ENCODE data around the gene ATP13A3.

Gene ATP13A3

DNA sequence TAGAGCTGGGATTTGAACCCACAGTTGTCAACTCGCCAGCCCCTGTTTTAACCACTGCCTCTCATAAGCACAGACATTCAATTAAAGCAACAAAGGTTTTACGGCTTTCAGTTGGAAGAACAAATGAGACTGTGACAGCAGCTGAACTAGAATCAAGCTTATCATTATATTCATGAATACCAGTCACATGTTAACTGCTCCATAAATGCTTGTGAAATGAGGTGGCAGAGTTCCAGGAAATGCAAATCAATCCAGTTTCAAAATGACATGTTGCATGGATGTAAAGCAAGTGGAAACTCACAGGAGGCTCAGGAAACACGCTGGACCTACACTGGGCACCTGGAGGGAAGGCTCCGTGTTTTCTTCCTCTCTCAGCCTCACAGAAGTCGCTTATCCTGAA, 91.6 kb downstream of the ATP13A3 start:
- Mint-ChIP-seq H3K9me3 (peaks cover 8 to 12% of the 10 kb centered on the region in 2 donors), H3K27ac (peak overlapping the region; percentile 43), H3K4me1 (peaks cover 28 to 39% of the 10 kb centered on the region in 2 donors), H3K27me3 (peaks cover 34 to 70% of the 10 kb centered on the region in 2 donors), H3K4me3 (no peak overlapping the region), H3K36me3 (peaks cover 6 to 9% of the 10 kb centered on the region in 2 donors)
- DNase-seq (no peak), ATAC-seq (replicated peaks) (peak in 1 of 2 donors; percentile 12)

DNA sequence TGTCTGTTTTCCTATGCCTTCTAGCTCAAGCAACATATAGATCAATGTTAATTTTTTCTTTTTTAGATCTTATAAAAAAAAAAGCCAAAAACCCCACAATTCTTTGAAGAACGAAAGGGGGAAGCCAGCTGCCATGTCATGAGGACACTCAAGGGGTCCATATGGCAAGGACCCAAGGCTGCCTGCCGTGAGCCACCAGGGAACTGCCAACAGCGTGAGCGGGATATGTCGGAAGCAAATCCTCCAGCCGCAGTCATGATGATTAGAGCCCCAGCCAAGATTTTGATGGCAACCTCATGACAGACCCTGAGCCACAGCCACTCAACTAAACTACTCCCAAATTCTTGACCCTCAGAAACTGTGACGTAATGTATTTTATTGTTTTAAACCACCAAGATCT, 94.2 kb downstream of the ATP13A3 start:
- no peak overlapping the region for H3K27ac Mint-ChIP-seq
- peaks cover 8 to 15% of the 10 kb centered on the region in 2 donors for H3K9me3 Mint-ChIP-seq
- DNase-seq, result no peak
- ATAC-seq (replicated peaks), result no peak
- peaks cover 6 to 9% of the 10 kb centered on the region in 2 donors for H3K36me3 Mint-ChIP-seq
- peaks cover 24 to 50% of the 10 kb centered on the region in 2 donors for H3K27me3 Mint-ChIP-seq
- H3K4me3 Mint-ChIP-seq, result no peak overlapping the region
- H3K4me1 Mint-ChIP-seq, result peaks cover 15 to 25% of the 10 kb centered on the region in 2 donors

DNA sequence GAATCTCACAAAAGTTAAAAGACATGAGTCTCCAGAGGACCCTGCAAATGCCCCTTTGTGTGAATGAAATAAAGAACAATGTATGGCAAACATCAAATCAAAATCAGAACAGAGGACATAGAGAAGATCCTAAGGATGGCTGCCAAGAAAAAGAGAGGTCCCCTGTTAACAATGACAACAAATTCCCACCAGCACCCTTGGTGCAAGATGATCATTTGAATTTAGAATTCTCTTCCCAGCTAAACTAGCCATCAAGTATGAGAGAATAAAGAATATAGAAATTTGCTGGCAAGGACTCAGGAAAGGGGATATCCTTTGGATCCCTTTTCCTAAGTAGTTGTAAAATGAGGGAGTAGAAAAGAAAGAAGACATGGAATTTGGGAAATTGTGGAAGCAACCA, 96.0 kb downstream of the ATP13A3 start:
- Mint-ChIP-seq H3K36me3 (peaks cover 6 to 9% of the 10 kb centered on the region in 2 donors), H3K9me3 (peaks cover 8 to 15% of the 10 kb centered on the region in 2 donors), H3K27me3 (peaks cover 17 to 38% of the 10 kb centered on the region in 2 donors), H3K4me3 (no peak overlapping the region), H3K27ac (no peak overlapping the region), H3K4me1 (peaks cover 3 to 8% of the 10 kb centered on the region in 2 donors)
- no peak for DNase-seq
- no peak for ATAC-seq (replicated peaks)

DNA sequence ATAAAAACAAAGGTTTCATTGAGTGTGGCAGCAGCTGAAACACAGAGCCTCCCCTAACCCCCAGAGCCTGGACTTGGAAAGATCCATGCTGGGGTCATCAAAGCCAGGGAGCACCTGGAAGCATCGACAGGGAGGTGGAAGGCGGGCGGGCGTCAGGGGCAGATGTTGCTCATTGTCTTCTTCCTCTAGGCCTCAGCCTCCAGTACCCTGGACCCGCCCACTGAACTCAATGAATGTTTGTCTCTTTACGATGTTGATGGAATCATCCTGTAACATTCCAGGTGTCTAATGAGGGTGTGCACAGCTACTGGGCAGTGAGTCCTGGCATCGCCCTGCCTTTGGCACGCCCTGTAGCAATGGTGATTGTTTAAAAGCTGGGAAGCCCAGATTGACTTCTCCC, 97.5 kb downstream of the ATP13A3 start:
- ATAC-seq (replicated peaks), result no peak
- Mint-ChIP-seq H3K36me3 (peaks cover 6 to 9% of the 10 kb centered on the region in 2 donors), H3K9me3 (peaks cover 8 to 15% of the 10 kb centered on the region in 2 donors), H3K27me3 (peaks cover 13 to 29% of the 10 kb centered on the region in 2 donors), H3K27ac (no peak overlapping the region), H3K4me1 (no peaks in the 10 kb centered on the region), H3K4me3 (no peak overlapping the region)
- no peak for DNase-seq

DNA sequence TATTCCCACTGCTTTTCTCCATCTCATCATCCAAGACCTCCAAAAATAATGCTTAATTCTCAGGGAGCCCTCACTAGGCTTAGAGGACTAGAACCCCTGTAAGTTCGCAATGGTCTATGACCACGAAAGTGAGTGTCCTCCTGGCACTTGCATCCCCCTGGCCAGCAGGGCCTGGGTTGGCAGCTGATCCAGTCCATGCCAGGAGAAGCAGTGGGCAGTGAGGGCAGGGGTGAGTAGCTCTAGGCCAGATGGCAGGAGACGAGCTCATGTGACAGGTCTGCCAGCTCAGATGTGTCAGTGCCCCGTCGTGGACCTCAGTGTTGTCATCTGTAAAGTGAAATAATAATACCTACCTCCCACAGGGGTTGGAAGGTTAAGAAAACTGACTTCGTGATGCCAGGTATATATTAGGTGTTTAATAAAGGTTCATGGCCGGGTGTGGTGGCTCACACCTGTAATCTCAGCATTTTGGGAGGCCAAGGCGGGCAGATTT, 98.8 kb downstream of the ATP13A3 start:
- no peak overlapping the region for H3K4me3 Mint-ChIP-seq
- H3K4me1 Mint-ChIP-seq, result no peaks in the 10 kb centered on the region
- no peak for DNase-seq
- peaks cover 23 to 38% of the 10 kb centered on the region in 2 donors for H3K27me3 Mint-ChIP-seq
- ATAC-seq (replicated peaks), result no peak
- no peak overlapping the region for H3K27ac Mint-ChIP-seq
- H3K36me3 Mint-ChIP-seq, result peaks cover 6 to 9% of the 10 kb centered on the region in 2 donors
- H3K9me3 Mint-ChIP-seq, result peaks cover 8 to 15% of the 10 kb centered on the region in 2 donors

DNA sequence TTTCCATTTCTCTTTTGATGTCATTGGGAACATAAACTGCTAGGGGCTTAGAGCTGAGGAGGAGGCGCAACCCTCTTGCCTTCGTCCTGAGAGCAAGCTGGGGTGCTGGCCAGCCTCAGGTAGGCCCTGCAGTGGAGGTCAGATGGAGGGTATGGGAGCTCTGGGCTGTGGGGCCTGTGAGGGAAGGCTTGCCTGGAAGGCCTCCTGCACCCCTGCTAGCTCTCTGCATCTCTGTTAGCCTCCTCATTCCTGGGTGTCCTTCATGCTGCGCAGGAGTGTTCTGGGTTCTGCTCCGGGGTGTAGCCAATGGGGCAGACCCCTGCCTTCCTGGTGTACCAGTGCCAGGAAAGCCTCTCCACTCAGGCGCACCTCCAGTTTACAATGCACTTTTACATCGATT, 99.5 kb downstream of the ATP13A3 start:
- Mint-ChIP-seq H3K4me1 (no peaks in the 10 kb centered on the region), H3K27me3 (peaks cover 23 to 45% of the 10 kb centered on the region in 2 donors), H3K4me3 (no peak overlapping the region), H3K9me3 (peaks cover 8 to 15% of the 10 kb centered on the region in 2 donors), H3K36me3 (peaks cover 6 to 9% of the 10 kb centered on the region in 2 donors), H3K27ac (no peak overlapping the region)
- DNase-seq (no peak), ATAC-seq (replicated peaks) (no peak)

DNA sequence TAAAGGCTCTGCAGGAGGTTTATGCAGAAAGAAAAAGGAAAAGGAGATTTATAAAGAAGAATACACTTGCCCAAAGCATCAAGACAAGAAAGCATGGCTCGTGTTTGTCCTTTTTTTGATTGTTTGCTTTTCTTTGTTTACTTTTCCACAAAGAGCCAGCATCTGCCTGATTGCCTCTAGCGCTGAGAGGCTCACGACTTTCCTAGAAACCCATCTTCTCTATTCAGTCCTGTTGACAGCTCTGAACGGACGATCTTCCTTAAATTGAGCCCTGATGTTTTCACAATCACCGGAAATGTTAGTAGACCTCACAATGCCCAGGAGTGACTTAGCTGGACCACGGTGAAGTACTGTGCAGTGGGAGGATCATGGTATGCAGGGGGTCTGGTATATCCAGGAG, 100.2 kb downstream of the ATP13A3 start:
- Mint-ChIP-seq H3K36me3 (peaks cover 6 to 9% of the 10 kb centered on the region in 2 donors), H3K27ac (no peak overlapping the region), H3K9me3 (peaks cover 8 to 15% of the 10 kb centered on the region in 2 donors), H3K27me3 (peaks cover 23 to 46% of the 10 kb centered on the region in 2 donors), H3K4me1 (no peaks in the 10 kb centered on the region), H3K4me3 (no peak overlapping the region)
- DNase-seq (no peak), ATAC-seq (replicated peaks) (no peak)

DNA sequence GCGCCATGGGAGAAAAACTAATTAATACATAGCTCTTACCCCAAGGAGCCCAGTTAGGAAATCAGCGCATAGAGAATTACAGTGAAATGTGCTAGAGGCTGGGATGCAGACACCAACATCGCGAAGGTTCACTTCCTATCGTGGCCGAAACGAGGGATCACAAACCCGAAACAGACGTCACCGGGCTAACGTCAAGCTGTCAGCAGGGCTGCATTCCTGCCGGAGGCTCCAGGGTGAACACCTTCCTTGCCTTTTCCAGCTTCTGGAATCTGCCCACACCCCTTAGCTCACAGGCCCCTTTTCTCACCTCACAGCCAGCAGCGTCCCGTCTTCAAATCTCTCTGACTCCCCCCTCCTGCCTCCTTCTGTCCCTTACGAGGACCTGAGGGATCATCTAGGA, 100.7 kb downstream of the ATP13A3 start:
- no peaks in the 10 kb centered on the region for H3K4me1 Mint-ChIP-seq
- peaks cover 8 to 11% of the 10 kb centered on the region in 2 donors for H3K9me3 Mint-ChIP-seq
- H3K4me3 Mint-ChIP-seq, result no peak overlapping the region
- DNase-seq, result no peak
- no peak for ATAC-seq (replicated peaks)
- H3K27ac Mint-ChIP-seq, result no peak overlapping the region
- peaks cover 6 to 9% of the 10 kb centered on the region in 2 donors for H3K36me3 Mint-ChIP-seq
- H3K27me3 Mint-ChIP-seq, result peaks cover 23 to 45% of the 10 kb centered on the region in 2 donors

DNA sequence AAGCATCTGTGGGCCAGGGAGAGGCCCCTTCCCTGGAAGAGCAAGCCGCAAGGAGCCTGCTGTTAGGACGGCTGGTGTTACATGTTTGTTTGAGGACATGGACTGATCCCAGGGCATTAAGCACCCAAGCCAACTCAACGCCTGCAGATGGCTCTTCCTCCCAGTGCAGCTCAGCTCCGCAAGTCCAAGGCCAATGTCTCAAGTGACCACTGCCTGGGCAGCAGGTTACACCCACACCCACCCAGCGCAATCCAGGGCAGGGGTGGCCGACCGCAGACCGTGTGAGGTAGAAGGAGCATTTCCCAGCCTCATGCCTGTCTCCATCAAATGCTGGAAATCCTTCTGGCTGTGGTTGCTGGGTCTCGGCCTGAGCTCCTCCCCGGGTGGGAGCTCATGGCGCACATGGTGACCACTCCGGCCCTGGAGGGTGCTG, 102.2 kb downstream of the ATP13A3 start:
- H3K27ac Mint-ChIP-seq, result no peak overlapping the region
- ATAC-seq (replicated peaks) (no peak), DNase-seq (no peak)
- no peaks in the 10 kb centered on the region for H3K36me3 Mint-ChIP-seq
- no peak overlapping the region for H3K4me3 Mint-ChIP-seq
- H3K4me1 Mint-ChIP-seq, result no peaks in the 10 kb centered on the region
- H3K27me3 Mint-ChIP-seq, result peaks cover 32 to 45% of the 10 kb centered on the region in 2 donors
- H3K9me3 Mint-ChIP-seq, result no peaks in the 10 kb centered on the region

DNA sequence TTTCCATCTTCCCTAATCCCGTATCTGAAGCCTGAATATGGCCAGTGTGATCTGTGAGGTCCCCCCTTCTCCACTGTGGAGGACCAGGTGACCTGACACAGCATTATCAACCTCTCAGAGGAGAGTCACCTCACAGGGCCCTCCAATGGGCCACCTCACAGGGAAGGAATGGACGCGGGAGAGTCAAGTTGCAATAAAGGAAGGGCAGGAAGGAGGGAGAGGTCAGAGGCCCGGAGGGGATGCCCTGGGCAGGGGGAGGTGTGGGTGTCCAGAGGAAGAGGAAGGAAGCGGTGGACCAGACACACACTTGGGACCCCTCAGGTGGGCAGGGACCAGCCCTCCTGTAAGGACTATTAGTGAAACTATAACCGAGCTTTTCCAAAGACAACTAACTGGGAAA, 102.6 kb downstream of the ATP13A3 start:
- no peak overlapping the region for H3K27ac Mint-ChIP-seq
- ATAC-seq (replicated peaks), result no peak
- no peaks in the 10 kb centered on the region for H3K9me3 Mint-ChIP-seq
- no peaks in the 10 kb centered on the region for H3K36me3 Mint-ChIP-seq
- no peak overlapping the region for H3K4me3 Mint-ChIP-seq
- no peaks in the 10 kb centered on the region for H3K4me1 Mint-ChIP-seq
- peaks cover 29 to 45% of the 10 kb centered on the region in 2 donors for H3K27me3 Mint-ChIP-seq
- no peak for DNase-seq

DNA sequence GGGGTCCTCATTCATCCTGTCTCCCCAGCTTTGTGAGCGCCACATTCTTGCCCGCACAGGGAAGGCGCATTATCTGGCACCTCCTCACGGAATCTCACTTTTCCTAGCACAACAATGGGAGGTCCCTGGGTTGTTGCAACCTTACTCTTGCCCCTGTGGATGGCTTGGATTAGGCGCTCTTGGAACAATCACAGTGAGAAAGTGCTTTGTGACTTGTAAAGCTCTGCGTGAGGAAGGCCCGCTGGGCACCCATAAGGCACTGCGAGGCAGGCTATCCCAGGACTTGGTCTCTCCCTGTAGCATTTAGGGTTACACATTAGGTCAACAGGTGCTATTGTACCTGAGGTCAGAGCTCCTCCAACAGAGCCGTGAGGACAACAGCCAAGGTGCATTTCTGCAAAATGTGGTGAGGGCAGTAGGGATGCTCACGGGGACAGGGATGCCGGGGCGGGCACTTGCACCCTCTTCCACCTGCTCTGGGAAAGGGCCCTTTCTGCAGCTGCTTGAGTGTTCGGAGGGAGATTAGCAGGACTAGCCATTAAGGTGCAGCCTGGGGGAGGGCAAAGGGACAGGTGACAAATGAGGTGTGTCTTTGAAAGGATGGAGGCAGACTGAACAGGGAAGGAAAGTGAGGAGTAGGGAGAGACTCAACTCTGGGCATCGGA, 103.4 kb downstream of the ATP13A3 start:
- no peak overlapping the region for H3K27ac Mint-ChIP-seq
- ATAC-seq (replicated peaks), result no peak
- H3K9me3 Mint-ChIP-seq, result no peaks in the 10 kb centered on the region
- peaks cover 34 to 51% of the 10 kb centered on the region in 2 donors for H3K27me3 Mint-ChIP-seq
- DNase-seq, result no peak
- no peaks in the 10 kb centered on the region for H3K4me1 Mint-ChIP-seq
- no peak overlapping the region for H3K4me3 Mint-ChIP-seq
- H3K36me3 Mint-ChIP-seq, result no peaks in the 10 kb centered on the region

DNA sequence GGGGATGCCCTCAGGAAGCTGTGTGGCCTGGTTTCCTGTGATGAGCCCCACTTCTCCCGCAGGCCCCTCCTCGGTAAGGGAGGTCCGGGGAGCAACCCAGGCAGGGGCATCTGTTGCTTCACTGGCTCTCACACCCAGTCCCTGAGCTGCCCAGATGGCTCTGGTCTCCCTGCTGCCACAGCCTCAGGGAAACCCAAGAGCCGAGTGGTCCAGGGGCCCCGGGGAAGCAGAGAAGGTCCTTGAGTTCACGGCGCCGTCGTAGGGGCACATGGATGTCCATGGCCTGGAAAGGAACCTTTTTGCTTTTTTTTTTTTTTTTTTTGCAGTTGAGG, 103.9 kb downstream of the ATP13A3 start:
- ATAC-seq (replicated peaks) (no peak), DNase-seq (no peak)
- no peaks in the 10 kb centered on the region for H3K36me3 Mint-ChIP-seq
- peaks cover 37 to 54% of the 10 kb centered on the region in 2 donors for H3K27me3 Mint-ChIP-seq
- no peaks in the 10 kb centered on the region for H3K4me1 Mint-ChIP-seq
- H3K27ac Mint-ChIP-seq, result no peak overlapping the region
- H3K9me3 Mint-ChIP-seq, result no peaks in the 10 kb centered on the region
- H3K4me3 Mint-ChIP-seq, result no peak overlapping the region

DNA sequence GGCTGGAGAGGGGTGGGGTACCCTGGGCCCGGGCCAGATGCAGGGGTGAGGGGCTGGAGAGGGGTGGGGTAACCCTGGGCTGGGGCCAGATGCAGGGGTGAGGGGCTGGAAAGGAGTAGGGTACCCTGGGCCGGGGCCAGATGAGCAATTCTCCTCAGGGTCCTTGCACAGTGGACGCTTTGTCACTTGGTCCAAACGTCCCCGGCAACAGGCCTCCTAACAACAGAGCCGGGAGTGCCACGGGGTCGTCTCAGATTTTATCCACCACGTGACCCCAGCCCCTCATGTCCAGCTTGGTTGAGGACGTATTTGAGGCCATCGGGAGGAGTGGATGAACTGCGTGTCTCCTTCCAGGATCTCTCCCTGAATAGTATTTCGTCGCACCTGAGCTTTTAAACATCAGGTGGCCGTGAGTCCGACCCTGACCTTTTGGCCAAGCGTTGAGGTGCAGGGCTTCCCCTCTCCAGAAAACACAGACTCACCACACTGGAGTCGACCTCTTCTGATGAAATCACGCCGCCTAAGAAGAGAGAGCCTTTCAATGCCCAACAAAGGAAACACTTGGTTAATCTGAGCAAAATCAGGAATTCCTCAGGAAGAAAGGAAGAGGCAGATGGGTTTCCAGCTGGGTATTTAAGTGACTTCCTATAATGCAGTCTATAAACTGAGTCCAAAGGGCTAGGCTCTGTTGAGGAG, 104.5 kb downstream of the ATP13A3 start:
- Mint-ChIP-seq H3K36me3 (no peaks in the 10 kb centered on the region), H3K4me1 (no peaks in the 10 kb centered on the region), H3K27ac (no peak overlapping the region), H3K4me3 (no peak overlapping the region), H3K9me3 (no peaks in the 10 kb centered on the region), H3K27me3 (peaks cover 33 to 50% of the 10 kb centered on the region in 2 donors)
- DNase-seq (no peak), ATAC-seq (replicated peaks) (no peak)

DNA sequence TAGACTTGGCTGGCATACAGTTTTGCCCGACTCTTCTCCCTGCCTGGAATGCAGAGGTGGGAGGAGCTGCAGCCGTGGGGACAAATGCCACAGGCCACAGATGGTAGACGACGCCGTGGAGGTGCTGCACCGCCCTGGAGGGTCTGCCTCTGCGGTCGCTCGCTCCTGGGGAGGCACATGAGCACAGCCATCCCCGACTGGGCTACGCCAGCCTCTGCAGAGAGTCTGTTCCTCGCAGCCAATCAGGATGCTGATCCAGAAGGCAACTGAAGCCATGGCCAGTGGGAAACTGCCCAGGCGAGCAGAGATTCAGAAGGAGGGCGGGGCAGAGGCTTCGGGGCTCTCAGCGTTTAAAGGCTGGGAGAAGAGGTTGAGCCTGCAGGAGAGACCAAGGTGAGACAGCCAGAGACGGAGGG, 105.3 kb downstream of the ATP13A3 start:
- no peak overlapping the region for H3K27ac Mint-ChIP-seq
- peaks cover 33 to 59% of the 10 kb centered on the region in 2 donors for H3K27me3 Mint-ChIP-seq
- ATAC-seq (replicated peaks), result no peak
- no peaks in the 10 kb centered on the region for H3K4me1 Mint-ChIP-seq
- DNase-seq, result no peak
- no peak overlapping the region for H3K4me3 Mint-ChIP-seq
- H3K9me3 Mint-ChIP-seq, result no peaks in the 10 kb centered on the region
- H3K36me3 Mint-ChIP-seq, result no peaks in the 10 kb centered on the region

DNA sequence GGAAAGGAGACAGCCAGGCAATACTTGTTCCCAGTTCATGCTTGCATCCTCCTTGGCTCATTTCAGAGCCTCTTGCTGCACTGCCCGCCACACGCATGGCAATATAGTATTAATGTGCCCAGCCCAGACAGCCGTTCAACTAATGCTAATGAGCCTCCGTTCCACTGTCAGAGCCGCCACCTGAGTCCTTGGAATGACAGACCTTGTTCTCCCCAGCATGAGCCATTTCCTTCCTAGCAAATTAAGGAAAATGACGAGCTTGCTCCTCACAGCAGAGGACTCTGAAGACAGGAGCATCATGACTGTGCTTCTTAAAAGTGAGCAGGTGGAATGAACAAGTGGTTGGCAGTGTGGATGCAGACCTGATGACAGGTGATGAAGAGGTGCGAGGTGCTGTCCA, 106.5 kb downstream of the ATP13A3 start:
- no peaks in the 10 kb centered on the region for H3K36me3 Mint-ChIP-seq
- no peak overlapping the region for H3K27ac Mint-ChIP-seq
- DNase-seq, result no peak
- H3K4me1 Mint-ChIP-seq, result no peaks in the 10 kb centered on the region
- H3K27me3 Mint-ChIP-seq, result peaks cover 42 to 70% of the 10 kb centered on the region in 2 donors
- no peak for ATAC-seq (replicated peaks)
- no peaks in the 10 kb centered on the region for H3K9me3 Mint-ChIP-seq
- H3K4me3 Mint-ChIP-seq, result no peak overlapping the region
